Endothelial cell of umbilical vein (primary cell): ENCODE measurements around the gene USB1. TPM values are rescaled to one million over a fixed set of nuclear protein-coding genes. Genes with fewer than 3 reads are reported as not detected.

Experiments
- BruUV-seq: library from RNA; stranded (reverse); fragments of 400-500 nt; replicated peaks from 2 replicates; lab custom pipeline; 2021; lab: Mats Ljungman, UMichigan
- CTCF ChIA-PET: fragments of 300-600, 350-600 bp; sonication (Branson Sonifier 250); formaldehyde crosslinking; loops from one replicate; lab custom pipeline; 2021; ENCODE audit warnings: antibody characterized with exemption, inconsistent platforms; lab: Charles Lee
- POLR2A ChIA-PET: fragments of 300-600, 350-600 bp; sonication (Branson Sonifier 250); formaldehyde crosslinking; loops from one replicate; lab custom pipeline; 2021; ENCODE audit warnings: antibody characterized with exemption, inconsistent platforms; lab: Charles Lee
- DNase-seq: peaks from one replicate; pipeline ENCODE4 v3.0.0-alpha.2; 2011; ENCODE audit warnings: low read depth, low spot score
- FAIRE-seq: peaks from 2 replicates; lab custom pipeline; 2011; peaks lifted over from hg19 to GRCh38; lab: Jason Lieb, UNC
- H2AFZ ChIP-seq: 2 replicates; pipeline ENCODE4 v1.6.0; 2012; ENCODE audit warnings: low read depth, low read length, control low read depth, inconsistent platforms
- H3K27ac ChIP-seq: 2 replicates; pipeline ENCODE4 v1.5.1; 2011; ENCODE audit warnings: low read depth, mild to moderate bottlenecking, control low read depth, low read length, moderate library complexity; ENCODE audit not compliant: insufficient read depth
- H3K27me3 ChIP-seq, 2 experiments: 2 replicates each; pipeline versions ENCODE4 v1.6.0 to v1.6.1; 2011; ENCODE audit warnings: low read length in 2 of 2, mixed read lengths in 1 of 2; ENCODE audit not compliant: control insufficient read depth in 2 of 2, insufficient read depth in 2 of 2
- H3K36me3 ChIP-seq, 2 experiments: 2 replicates in 1 of 2; 3 replicates in 1 of 2; pipeline ENCODE4 v1.5.1; 2011; ENCODE audit warnings: low read length in 2 of 2, mild to moderate bottlenecking in 1 of 2, moderate library complexity in 1 of 2; ENCODE audit not compliant: control insufficient read depth in 2 of 2, insufficient read depth in 2 of 2; ENCODE audit errors: extremely low read depth in 1 of 2
- H3K4me1 ChIP-seq: 3 replicates; pipeline ENCODE4 v1.5.1; 2011; ENCODE audit warnings: mild to moderate bottlenecking, low read length; ENCODE audit not compliant: control insufficient read depth, insufficient read depth; ENCODE audit errors: extremely low read depth
- H3K4me2 ChIP-seq: 2 replicates; pipeline ENCODE4 v1.6.1; 2011; ENCODE audit warnings: low read length, control low read depth, mixed read lengths; ENCODE audit not compliant: insufficient read depth
- H3K4me3 ChIP-seq, 3 experiments: fragments of 200-600 bp in 1 of 3; sonication (generic), shearing (Covaris generic) in 1 of 3; replicated peaks in 1 of 3; 2 replicates each; pipeline ENCODE4 v1.5.1; 2011 to 2016; ENCODE audit warnings: control low read depth in 3 of 3, low read length in 3 of 3, mild to moderate bottlenecking in 2 of 3, inconsistent platforms in 1 of 3, low read depth in 1 of 3, moderate library complexity in 1 of 3; ENCODE audit not compliant: insufficient read depth in 1 of 3
- H3K79me2 ChIP-seq: 2 replicates; pipeline ENCODE4 v1.6.0; 2012; ENCODE audit warnings: low read length, inconsistent platforms; ENCODE audit not compliant: control insufficient read depth, insufficient read depth
- H3K9ac ChIP-seq: replicated peaks from 2 replicates; pipeline ENCODE3; 2011; ENCODE audit warnings: low read length, control low read depth; ENCODE audit not compliant: insufficient read depth; ENCODE audit errors: extremely low read depth
- H3K9me1 ChIP-seq: replicated peaks from 3 replicates; pipeline ENCODE4 v1.6.0; 2011; ENCODE audit warnings: mild to moderate bottlenecking, low read length; ENCODE audit not compliant: control insufficient read depth, insufficient read depth; ENCODE audit errors: extremely low read depth
- H3K9me3 ChIP-seq: replicated peaks from 2 replicates; pipeline ENCODE4 v1.5.1; 2012; ENCODE audit warnings: low read length, inconsistent platforms; ENCODE audit not compliant: control insufficient read depth, insufficient read depth
- H4K20me1 ChIP-seq: replicated peaks from 2 replicates; pipeline ENCODE3; 2011; ENCODE audit warnings: mild to moderate bottlenecking, low read length; ENCODE audit not compliant: control insufficient read depth, insufficient read depth; ENCODE audit errors: extremely low read depth
- CTCF ChIP-seq, 2 donors: IDR thresholded peaks; 1 replicate in 1 of 2; 2 replicates in 1 of 2; pipeline ENCODE4 v1.5.1; 2011; ENCODE audit warnings: low read length in 2 of 2, mild to moderate bottlenecking in 2 of 2, moderate library complexity in 2 of 2, control low read depth in 1 of 2, inconsistent platforms in 1 of 2, low read depth in 1 of 2; ENCODE audit not compliant: insufficient read depth in 1 of 2; ENCODE audit errors: extremely low read depth in 1 of 2
- EZH2 ChIP-seq: IDR thresholded peaks from 2 replicates; pipeline ENCODE4 v1.6.1; 2012; ENCODE audit warnings: borderline replicate concordance, low read depth, mild to moderate bottlenecking, moderate library complexity, low read length, inconsistent platforms; ENCODE audit not compliant: severe bottlenecking
- FOS ChIP-seq: IDR thresholded peaks from 2 replicates; pipeline ENCODE4 v1.6.1; 2011; ENCODE audit warnings: mild to moderate bottlenecking, low read length, moderate library complexity, borderline replicate concordance; ENCODE audit not compliant: insufficient read depth
- GATA2 ChIP-seq: IDR thresholded peaks from 2 replicates; pipeline ENCODE4 v1.7.0; 2011; ENCODE audit warnings: low read depth, mild to moderate bottlenecking, moderate library complexity, mixed read lengths, low read length; ENCODE audit not compliant: insufficient read length, insufficient read depth
- JUN ChIP-seq: IDR thresholded peaks from 2 replicates; pipeline ENCODE4 v1.6.1; 2011; ENCODE audit warnings: borderline replicate concordance, low read depth; ENCODE audit not compliant: insufficient read length, insufficient read depth
- MAX ChIP-seq: IDR thresholded peaks from 2 replicates; pipeline ENCODE4 v1.6.1; 2011; ENCODE audit not compliant: insufficient read depth, insufficient read length
- MYC ChIP-seq: IDR thresholded peaks from one replicate; pipeline ENCODE4 v1.6.1; 2011; ENCODE audit warnings: mild to moderate bottlenecking, low read depth, low read length
- POLR2A ChIP-seq: IDR thresholded peaks from 2 replicates; pipeline ENCODE4 v1.6.1; 2012; ENCODE audit warnings: low read depth, mild to moderate bottlenecking, control low read depth, low read length
- POLR2AphosphoS5 ChIP-seq: IDR thresholded peaks from 2 replicates; pipeline ENCODE4 v1.6.1; 2012; ENCODE audit warnings: low read depth, mild to moderate bottlenecking, control low read depth, low read length, moderate library complexity; ENCODE audit not compliant: insufficient read depth
- dilution Hi-C: fragments of 300-500 bp; cut with MboI; formaldehyde crosslinking; loops from one replicate; pipeline ENCODE4 v1.15.0; 2019; ENCODE audit warnings: low sequenced_read_pairs; ENCODE audit not compliant: extremely low pct_ligation_motif_present
- intact Hi-C: fragments of 100-400 bp; cut with micrococcal nuclease; formaldehyde crosslinking; loops from one replicate; pipeline ENCODE4 v1.10.0; 2022
- polyA plus RNA-seq, 4 experiments: library from polyadenylated mRNA; depleted of rRNA in 3 of 4; stranded (reverse) in 3 of 4; unstranded in 1 of 4; fragments of >200 nt; gene quantifications; 2 replicates each; pipeline versions ENCODE4 v1.2.1 to v1.2.3, GENCODE V29; 2011 to 2012; ENCODE audit warnings: missing spikeins in 1 of 4
- total RNA-seq: library from RNA; stranded (reverse); gene quantifications from 2 replicates; pipeline ENCODE4 v1.2.3, GENCODE V29; 2021

Gene USB1
- total and polyA plus RNA-seq, 2 donors (not counting 3 experiments of a cell fraction or from before 2014, with no cell fraction given): 64.6 to 83.8 TPM

GRCh38 chr16:57967916-57968315, 33.3 kb upstream of the USB1 start:
- Histone ChIP-seq H4K20me1 (no peaks in the 10 kb centered on the region), H3K36me3 (no peaks in the 10 kb centered on the region), H3K9ac (no peak overlapping the region), H3K4me1 (no peaks in the 10 kb centered on the region), H2AFZ (no peak overlapping the region), H3K4me3 (no peak overlapping the region), H3K79me2 (no peaks in the 10 kb centered on the region), H3K27me3 (no peaks in the 10 kb centered on the region), H3K27ac (no peak overlapping the region), H3K9me1 (no peaks in the 10 kb centered on the region), H3K4me2 (no peak overlapping the region), H3K9me3 (no peaks in the 10 kb centered on the region)
- intact Hi-C loops (no loop called here), dilution Hi-C loops (no loop called here)
- ChIA-PET CTCF (interaction anchor here (1.1 kb wide), 1 partner anchor 12 kb away, joined by 3 read pairs; no protein-coding TSS in a partner anchor), POLR2A (no interaction called here)
- DNase-seq (no peak), FAIRE-seq (no peak)
- TF ChIP-seq EZH2 (no peak), POLR2A (no peak), POLR2AphosphoS5 (no peak), CTCF (IDR thresholded peaks at IDR 0.05; ENCODE audit: extremely low read depth in 1 of 2, insufficient read depth in 1 of 2, low read depth in 1 of 2, low read length in 2 of 2) (no peak), MAX (no peak), JUN (no peak), FOS (no peak), GATA2 (no peak), MYC (no peak)
- BruUV-seq: no TSS peak
